Measurements from ENCODE around the gene MAP7.
"Not testable (repeated sequence)": the region's sequence is repeated elsewhere in the genome, so short reads cannot be mapped to it uniquely, and the experiment has no call there.

MAP7 gene

GRCh38 chr6:136411453-136412354 is 138.5 kb downstream of the MAP7 start:
- DNase-seq, result no peak

- no peak for DNase-seq
Observed at GRCh38 chr6:136411025-136411325, 139.2 kb downstream of the MAP7 start.

GRCh38 chr6:136410201-136411024 is 139.8 kb downstream of the MAP7 start:
- no peak for DNase-seq

- no peak for DNase-seq
Observed at GRCh38 chr6:136409597-136409996, 140.6 kb downstream of the MAP7 start.

- no peak for DNase-seq
Observed at GRCh38 chr6:136408204-136408603, 142.0 kb downstream of the MAP7 start.

GRCh38 chr6:136405420-136406029 is 144.7 kb downstream of the MAP7 start:
- no peak for DNase-seq

- DNase-seq, result no peak
Observed at GRCh38 chr6:136404627-136405419, 145.4 kb downstream of the MAP7 start.

GRCh38 chr6:136404007-136404406 is 146.2 kb downstream of the MAP7 start:
- DNase-seq, result no peak

GRCh38 chr6:136403110-136403980 is 146.9 kb downstream of the MAP7 start:
- DNase-seq, result no peak

- DNase-seq, result no peak
Observed at GRCh38 chr6:136401749-136402148, 148.5 kb downstream of the MAP7 start.

- DNase-seq, result not testable (repeated sequence)
Observed at GRCh38 chr6:136401236-136401635, 149.0 kb downstream of the MAP7 start.

GRCh38 chr6:136398453-136398852 is 151.8 kb downstream of the MAP7 start:
- DNase-seq, result no peak

- no peak for DNase-seq
Observed at GRCh38 chr6:136396908-136397307, 153.3 kb downstream of the MAP7 start.

GRCh38 chr6:136390959-136391358 is 159.3 kb downstream of the MAP7 start:
- DNase-seq, result not testable (repeated sequence)

- no peak for DNase-seq
Observed at GRCh38 chr6:136387316-136387715, 162.9 kb downstream of the MAP7 start.

GRCh38 chr6:136383268-136383937 is 166.8 kb downstream of the MAP7 start:
- no peak for DNase-seq

- DNase-seq, result no peak
Observed at GRCh38 chr6:136382676-136383252, 167.5 kb downstream of the MAP7 start.

GRCh38 chr6:136378888-136379287 is 171.3 kb downstream of the MAP7 start:
- no peak for DNase-seq

GRCh38 chr6:136375836-136376235 is 174.4 kb downstream of the MAP7 start:
- not testable (repeated sequence) for DNase-seq

GRCh38 chr6:136371959-136372358 is 178.3 kb downstream of the MAP7 start:
- no peak for DNase-seq
